NCI-H69 (cell line): Measurements from ENCODE around the gene KBTBD4.
"Not testable (repeated sequence)": the region's sequence is repeated elsewhere in the genome, so short reads cannot be mapped to it uniquely, and the experiment has no call there.

Experiments used
- DNase-seq: peaks from one replicate; lab custom pipeline; 2025; lab: John Stamatoyannopoulos, UW

Gene KBTBD4

DNA sequence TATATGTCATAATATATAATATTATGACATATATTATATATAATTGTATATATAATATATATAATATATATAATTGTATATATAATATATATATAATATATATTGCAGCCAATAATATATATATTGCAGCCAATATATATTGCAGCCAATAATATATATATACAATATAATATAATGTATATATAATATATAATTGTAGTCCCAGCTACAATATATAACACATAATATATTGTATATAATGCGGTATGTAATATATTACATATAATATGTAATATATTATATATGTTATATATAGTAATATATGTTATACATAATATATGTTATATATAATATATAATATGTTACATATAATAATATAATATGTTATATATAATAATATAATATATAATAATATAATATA lies 20.1 kb downstream of the KBTBD4 start:
- DNase-seq, result no peak

DNA sequence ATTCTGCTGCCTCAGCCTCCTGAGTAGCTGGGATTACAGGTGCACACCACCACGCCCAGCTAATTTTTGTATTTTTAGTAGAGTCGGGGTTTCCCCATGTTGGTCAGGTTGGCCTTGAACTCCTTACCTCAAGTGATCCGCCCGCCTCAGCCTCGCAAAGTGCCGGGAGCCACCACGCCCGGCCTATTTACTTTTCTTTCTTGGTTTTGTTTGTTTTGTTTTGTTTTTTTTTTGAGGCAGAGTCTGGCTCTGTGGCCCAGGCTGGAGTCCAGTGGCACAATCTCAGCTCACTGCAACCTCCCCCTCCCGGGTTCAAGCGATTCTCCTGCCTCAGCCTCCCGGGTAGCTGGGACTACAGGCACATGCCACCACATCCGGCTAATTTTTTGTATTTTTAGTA lies 21.8 kb downstream of the KBTBD4 start:
- not testable (repeated sequence) for DNase-seq

DNA sequence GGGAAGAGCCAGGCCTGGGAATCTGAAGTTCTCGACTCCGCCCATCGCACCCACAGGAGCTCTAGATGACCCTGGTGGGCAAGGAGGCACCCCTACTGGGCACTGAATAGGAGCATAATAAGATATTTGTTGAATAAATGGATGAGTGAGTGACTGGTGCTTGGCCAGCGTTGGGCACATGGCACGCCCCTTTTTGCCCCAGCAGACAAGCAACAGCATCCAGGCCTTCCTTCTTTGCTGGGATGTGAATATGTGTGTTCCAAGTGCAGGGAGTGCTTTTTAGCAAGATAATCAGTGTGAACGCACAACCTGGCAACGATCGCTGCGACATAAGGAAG lies 25.4 kb downstream of the KBTBD4 start:
- no peak for DNase-seq

DNA sequence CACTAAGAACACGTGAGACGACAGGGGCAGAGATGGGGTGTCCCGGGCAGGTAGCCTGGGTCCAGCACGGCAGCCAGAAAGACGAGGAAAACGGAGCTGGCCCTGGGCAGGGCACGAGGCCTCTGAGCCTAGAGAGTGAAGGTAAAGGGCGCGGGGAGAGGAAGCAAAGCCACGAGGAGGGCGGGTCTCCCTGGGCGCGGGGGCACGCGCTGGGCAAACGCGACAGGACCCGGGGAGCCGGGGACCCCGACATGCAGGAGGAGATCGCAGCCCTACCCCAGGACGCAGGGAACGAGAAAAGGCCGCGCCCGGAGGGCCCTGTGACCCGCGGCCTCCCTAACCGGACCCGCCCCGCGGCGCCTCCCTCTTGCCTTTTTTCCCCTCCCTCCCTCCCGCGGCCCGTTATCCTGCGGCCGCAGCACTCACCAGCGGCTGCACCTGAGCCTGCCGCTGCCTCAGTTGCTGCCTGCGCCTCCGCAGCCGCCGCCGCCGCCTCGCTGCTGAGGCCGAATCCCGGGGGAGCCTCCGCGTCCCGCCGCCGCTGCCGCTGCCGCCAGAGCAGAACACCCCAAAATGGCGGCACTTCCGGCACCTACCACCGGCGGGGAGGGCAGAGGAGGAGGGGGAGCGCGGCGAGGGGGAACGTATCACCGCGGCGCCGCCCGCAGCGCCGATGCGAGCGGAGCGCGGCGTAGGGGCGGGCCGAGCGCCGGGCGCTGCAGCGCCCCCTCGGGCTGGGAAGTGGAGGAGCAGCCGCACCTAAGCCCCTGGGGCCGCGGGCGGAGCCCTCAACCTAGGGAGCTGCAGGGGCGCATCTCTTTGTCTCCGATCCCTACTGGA lies 26.0 kb downstream of the KBTBD4 start, which contains the start of gene CELF1:
Gene CELF1 (minus strand): TSS at position 567 of the 840 bp plus-strand sequence. CDS start 53,609 bp downstream, outside the sequence.
- DNase-seq, result peak; percentile 98

DNA sequence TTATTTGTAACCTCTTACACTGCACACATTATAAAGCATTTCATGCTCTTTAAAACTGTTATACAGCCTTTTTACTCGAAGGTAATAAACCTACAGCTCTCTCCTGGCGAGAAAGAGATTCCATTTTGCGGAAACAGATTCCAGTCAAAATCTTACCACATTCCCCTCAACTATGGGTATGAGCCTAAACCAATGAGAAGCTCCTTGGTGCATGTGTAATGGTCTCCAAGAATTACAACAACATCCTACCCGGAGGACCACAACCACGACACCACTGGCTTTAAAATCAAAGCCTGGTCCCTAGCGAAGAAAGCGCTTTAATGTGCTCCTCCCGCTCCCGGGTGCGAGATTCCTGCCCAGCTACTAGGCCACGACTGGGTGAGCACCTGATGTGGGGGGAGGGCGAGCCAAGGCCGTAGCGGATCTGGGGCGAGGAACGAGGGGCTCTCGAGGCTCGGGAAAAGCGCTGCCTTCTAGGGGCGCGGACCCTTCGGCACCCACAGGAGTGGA lies 26.7 kb downstream of the KBTBD4 start:
- peak; percentile 68 for DNase-seq

DNA sequence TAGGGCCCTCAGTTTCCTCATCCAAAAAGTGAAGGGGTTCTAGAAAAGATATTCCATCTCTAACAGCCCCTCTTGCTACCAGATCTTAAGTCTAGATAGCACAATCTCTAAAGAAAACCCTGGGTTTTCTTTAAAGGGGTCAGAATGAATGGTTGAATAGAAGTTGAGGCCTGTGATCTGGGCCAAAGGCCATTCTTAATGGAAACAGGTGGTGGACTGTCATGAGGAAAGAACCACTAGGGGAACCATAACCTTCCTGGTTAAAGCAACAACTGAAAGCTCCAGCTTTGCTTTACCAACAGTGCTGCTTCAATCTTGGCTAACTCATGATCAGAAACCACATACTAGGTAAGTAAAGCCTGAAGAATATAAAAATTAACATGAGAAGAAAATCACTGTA lies 27.7 kb downstream of the KBTBD4 start:
- peak; percentile 56 for DNase-seq

DNA sequence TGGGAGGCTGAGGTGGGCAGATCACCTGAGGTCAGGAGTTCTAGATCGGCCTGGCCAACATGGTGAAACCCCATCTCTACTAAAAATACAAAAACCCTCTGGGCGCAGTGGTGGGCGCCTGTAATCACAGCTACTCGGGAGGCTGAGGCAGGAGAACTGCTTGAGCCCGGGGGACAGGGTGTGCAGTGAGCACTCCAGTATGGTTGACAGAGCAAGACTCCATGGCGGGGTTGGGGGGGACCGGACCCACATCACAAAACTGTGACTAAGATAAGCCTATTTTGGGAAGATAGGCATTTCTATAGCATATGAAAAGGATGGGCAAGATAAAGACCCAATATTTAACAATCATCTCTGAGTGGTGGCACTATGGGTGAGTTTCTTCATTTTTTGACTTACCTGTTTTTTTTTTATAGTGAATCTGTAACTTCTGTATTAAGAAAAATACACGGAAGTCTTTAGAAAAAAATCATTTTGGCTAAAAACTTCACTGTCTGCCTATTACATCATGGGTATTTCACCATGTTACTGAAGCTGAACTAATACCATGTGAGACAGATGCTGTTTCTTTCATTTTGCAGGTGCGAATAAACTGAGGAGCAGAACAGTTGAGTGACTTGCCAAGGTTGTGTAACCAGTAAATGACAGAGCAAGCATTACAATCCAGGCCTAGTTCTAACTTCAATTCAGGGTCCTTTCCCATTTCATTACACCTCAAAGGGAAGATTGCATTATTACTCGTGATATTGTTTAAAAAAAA lies 28.3 kb downstream of the KBTBD4 start:
- DNase-seq, result no peak

DNA sequence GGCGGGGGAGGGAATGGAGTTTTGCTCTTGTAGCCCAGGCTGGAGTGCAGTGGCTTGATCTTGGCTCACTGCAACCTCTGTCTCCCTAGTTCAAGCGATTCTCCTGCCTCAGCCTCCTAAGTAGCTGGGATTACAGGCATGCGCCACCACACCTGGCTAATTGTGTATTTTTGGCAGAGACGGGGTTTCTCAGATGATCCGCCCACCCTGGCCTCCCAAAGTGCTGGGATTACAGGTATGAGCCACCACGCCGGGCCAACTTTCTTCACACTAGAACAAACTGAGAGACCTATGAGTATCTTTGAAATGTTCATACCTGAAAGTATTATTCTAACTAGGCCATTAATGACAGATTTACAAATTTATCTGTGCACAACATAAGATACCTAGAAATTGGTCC lies 32.5 kb downstream of the KBTBD4 start:
- not testable (repeated sequence) for DNase-seq

DNA sequence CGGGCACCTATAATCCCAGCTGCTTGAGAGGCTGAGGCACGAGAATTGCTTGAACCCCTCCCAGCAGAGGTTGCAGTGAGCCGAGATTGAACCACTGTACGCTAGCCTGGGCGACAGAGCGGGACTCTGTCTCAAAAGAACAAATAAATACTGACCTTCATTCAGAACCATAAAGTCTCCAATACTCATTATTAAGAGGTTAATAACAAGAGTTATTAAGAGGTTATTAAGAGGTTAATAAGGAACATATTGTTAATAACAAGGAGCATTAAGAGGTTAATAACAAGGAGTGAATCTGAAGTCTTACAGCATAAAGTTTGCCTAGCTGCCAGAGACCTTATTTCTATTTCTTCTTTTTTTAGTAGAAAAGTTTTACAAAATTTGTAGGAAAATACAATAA lies 33.5 kb downstream of the KBTBD4 start:
- DNase-seq, result no peak

DNA sequence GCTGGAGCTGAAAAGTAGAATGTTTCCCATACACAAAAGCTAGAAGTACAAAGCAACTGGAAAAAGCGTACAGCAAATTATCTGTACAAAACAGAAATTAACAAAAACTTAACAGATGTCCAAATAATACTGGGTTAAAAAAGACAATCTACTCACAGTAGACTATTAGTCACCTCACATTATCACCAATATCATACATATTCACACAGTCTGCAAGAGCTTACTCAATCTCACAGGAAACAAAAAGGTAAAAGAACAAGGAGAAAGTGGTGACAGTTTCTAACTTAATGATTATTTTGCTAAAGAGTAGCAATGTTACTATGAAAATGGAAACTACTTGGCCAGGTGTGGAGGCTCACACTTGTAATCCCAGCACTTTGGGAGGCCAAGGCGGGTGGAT lies 37.7 kb downstream of the KBTBD4 start:
- DNase-seq, result no peak

DNA sequence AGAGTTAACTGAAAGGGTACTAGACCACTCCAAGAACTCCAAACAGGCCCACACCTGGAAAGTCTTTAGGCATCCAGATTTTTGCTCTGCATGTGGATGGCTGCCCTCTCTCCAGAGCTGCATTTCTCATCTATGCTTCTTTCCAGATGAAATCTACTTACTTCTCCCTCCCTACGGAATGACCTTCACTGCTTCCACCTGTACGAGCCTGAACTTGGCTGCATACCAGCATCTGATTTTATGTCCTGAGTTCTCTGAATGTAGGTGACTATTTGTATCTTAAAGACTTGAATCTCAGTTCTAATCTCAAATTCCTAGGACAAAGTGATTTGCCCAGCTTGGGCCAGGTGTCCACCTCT lies 39.1 kb downstream of the KBTBD4 start:
- peak; percentile 69 for DNase-seq

DNA sequence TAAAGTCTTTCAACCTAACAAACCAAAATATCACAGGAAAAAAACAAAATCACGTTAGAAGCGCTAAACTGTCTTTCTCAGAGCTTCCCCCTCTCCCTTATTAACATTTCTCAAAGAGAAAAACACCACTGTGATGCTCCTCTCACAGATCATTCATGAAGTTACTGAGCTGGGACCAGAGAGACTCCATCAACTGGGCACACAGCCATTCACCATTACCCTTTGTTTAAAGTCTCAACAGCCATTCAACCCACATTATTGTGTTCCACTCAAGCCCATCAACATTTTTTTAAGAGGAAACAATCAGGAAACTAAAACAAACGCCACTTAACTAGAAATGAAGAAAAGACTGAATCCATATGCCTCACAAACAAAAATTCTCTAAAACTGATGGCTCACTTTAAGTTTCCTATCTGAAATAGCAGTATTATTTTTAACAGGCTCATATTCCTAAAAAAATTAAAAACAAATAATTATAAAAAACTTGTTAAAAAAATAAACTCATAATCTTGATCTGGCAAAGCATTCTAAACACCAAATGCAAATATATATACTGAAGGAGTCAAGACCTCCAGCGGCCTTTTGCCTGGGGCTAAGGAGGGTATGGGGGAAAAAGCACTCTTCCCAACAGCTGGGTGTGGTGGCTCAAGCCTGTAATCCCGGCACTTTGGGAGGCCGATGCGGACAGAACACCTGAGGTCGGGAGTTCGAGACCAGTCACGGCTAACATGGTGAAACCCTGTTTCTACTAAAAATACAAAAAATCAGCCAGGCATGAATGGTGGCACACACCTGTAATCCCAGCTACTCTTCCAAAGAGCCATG lies 39.8 kb downstream of the KBTBD4 start:
- DNase-seq, result peak; percentile 97

DNA sequence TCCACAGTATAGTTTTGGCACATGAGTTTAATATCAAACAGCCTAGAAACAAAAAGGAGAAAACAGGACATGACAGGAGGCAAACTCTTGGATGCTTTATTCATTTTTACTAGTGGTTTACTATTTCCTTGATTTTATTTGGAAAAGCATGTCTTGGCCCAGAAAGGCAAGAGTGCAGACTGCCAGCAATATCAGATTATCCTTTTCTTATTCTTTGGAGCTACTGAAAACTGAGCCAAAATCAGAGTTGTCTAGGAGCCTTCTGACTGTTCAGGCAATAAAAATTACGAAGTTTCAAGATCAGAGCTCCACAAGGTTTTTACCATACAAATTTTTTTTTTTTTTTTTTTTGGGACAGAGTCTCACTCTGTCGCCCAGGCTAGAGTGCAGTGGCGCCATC lies 41.9 kb downstream of the KBTBD4 start:
- no peak for DNase-seq

DNA sequence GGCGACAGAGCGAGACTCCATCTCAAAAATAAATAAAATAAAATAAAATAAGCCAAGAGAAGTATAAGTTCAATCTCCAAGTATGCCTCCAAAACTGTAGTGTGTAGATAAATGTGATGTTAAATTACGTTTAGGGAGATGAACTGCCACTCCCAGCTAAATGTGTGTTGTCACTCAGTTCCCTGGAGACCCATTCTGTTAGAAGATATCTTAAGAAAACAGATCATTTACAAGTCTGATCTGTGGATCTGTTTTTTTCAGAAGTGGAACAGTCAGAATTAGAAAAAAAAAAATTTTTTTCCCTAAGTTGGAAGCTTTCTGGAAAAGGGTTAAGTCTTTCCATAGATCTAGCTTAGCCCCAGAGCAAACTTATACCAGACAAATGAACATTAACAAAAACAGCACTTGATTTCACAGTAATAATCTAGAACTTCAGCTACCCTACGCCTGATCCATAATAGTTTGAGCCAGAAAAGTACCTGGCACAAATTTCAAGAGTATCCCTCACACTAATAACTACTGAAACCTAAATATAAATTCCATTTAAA lies 44.0 kb downstream of the KBTBD4 start:
- DNase-seq, result no peak

DNA sequence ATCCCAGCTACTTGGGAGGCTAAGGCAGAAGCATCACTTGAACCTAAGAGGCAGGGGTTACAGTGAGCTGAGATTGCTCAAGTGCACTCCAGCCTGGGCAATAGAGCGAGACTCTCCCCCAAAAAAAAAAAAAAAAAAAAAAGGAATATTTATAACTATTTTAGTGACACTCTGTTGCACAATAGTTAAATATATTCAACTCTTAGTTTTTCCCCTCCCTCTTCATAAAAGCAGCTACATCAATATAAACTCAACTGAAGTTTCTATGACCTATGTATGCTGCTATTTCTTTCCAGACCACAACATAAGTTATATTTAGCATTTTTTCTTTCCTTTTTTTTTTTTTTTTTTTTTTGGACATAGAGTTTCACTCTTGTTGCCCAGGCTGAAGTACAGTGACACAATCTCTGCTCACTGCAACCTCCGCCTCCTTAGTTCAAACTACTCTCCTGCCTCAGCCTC lies 45.0 kb downstream of the KBTBD4 start:
- DNase-seq, result no peak

DNA sequence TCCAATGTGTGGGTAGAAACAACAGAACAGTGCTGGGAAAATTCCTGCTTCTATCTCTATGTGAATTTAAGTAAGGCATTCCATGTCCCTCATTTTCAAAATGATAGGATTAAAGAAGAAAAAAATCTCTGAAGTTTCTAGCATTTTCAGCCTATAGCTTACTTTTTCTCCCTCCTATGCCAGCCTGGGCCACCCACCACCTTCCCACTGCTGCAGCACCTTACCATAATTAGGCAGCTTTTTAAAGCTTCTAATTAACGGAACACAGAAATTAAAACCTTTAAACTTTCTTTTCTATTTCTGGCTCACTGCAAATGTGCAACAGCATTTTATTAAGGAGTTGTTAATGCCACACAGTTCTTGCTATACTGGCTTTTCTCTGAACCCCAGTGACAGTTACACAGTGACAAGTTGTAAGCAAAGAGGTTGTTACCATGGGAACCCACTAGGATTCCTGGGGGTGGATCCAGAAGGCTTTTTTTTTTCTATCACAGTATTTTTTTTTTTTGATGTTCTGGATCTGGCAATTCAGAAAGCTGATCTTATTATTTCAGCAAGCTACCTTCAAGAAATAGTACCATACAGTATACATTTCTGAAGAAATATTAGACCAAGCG lies 46.1 kb downstream of the KBTBD4 start:
- peak; percentile 38 for DNase-seq

DNA sequence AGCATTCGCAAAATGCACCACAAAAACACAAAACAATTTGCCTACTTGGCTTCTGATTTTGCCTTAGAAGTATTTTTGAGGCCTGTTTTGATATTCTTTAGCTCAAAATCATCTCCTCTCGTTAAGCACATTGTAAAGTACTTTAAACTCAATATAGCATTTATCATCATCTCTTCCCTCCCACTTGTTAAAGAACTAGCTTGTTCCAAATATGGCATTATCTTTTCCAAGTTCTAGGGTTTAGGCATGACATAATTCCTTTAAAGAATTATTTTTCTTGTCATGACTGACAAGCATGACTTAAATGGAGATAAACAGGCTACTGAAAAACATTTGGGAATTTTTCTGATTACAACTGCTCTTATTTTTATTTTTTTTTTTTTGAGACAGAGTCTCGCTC lies 47.1 kb downstream of the KBTBD4 start:
- no peak for DNase-seq

DNA sequence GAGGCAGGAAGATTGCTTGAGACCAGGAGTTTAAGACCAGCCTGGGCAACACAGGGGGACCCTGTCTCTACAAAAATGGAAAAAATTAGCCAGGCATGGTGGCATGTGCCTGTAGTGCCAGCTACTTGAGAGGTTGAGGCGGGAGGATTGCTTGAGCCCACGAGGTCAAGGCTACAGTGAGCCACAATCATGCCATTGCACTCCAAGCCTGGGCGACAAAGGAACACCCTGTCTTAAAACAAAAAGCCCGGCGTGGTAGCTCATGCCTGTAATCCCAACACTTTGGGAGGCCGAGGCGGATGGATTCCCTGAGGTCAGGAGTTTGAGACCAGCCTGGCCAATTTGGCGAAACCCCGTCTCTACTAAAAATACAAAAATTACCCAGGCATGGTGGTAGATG lies 48.0 kb downstream of the KBTBD4 start:
- DNase-seq, result not testable (repeated sequence)

DNA sequence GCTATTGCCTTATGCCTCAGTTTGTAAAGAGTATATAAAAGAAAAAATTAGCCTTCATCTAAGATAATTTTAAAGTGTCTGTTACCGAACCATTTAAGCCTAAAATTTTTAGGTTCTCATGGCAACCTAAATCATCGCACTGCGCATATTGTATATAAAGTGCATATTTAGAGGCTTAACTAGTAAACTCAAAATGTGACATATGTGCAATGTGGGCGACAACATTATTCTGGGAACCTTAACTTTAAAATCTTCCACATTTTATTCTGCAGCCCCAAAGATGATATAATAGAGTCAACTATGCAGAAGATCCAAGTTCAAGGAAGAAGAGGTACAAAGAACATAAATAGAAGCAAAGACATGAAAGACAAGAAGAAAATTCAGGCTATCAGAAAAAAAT lies 48.8 kb downstream of the KBTBD4 start:
- DNase-seq, result no peak

DNA sequence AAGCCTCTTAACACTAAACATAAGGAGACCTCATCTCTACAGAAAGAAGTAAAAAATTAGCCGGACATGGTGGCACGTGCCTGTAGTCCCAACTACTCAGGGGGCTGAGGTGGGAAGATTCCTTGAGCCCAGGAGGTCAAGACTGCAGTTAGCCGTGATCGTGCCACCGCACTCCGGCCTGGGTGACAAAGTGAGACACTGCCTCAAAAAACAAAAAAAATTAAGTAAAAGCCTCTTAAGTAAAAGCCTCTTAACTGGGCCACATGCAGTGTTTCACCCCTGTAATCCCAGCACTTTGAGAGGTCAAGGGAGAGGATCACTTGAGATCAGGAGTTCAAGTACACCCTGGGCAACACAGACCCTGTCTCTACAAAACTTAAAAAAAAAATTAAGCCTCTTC lies 51.6 kb downstream of the KBTBD4 start:
- no peak for DNase-seq

DNA sequence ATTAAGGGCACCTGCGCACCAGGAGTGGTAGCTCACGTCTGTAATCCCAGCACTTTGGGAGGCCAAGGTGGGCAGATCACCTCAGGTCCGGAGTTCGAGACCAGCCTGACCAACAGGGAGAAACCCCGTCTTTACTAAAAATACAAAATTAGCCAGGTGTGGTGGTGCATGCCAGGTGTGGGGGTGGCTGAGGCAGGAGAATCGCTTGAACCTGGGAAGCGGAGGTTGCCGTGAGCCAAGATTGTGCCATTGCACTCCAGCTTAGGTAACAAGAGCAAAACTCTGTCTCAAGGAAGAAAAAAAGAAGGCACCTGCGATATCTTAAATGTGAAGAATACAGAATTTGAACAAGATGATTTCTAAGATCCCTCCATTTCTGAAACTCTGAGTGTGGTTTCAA lies 52.7 kb downstream of the KBTBD4 start:
- not testable (repeated sequence) for DNase-seq
